KOPT-K1 (cell line): ENCODE results near the gene NBPF3.
"Not testable (repeated sequence)": the region's sequence is repeated elsewhere in the genome, so short reads cannot be mapped to it uniquely, and the experiment has no call there.

Experiments
- H3K27ac ChIP-seq: fragments of 200-600 bp; sonication (generic); 2 replicates; pipeline ENCODE4 v1.5.1; 2016; ENCODE audit warnings: antibody characterized with exemption, mild to moderate bottlenecking, low read depth, low read length; ENCODE audit not compliant: poor library complexity, severe bottlenecking
- H3K36me3 ChIP-seq: fragments of 200-600 bp; sonication (generic); 2 replicates; pipeline ENCODE4 v1.5.1; 2017; ENCODE audit warnings: antibody characterized with exemption, mild to moderate bottlenecking, low read length, moderate library complexity; ENCODE audit not compliant: insufficient read depth
- H3K9me3 ChIP-seq: fragments of 200-600 bp; sonication (generic); 2 replicates; pipeline ENCODE4 v1.5.1; 2017; ENCODE audit warnings: antibody characterized with exemption, low read length, mild to moderate bottlenecking; ENCODE audit not compliant: insufficient read depth, poor library complexity, severe bottlenecking

Gene NBPF3

GRCh38 chr1:21457654-21458053 is 17.7 kb downstream of the NBPF3 start:
- H3K27ac ChIP-seq = no peak overlapping the region
- H3K9me3 ChIP-seq = no peaks in the 10 kb centered on the region
- no peaks in the 10 kb centered on the region for H3K36me3 ChIP-seq

GRCh38 chr1:21465127-21465526 is 25.2 kb downstream of the NBPF3 start:
- not testable (repeated sequence) for H3K9me3 ChIP-seq, H3K27ac ChIP-seq, H3K36me3 ChIP-seq

GRCh38 chr1:21467946-21468345 is 28.0 kb downstream of the NBPF3 start:
- H3K9me3 ChIP-seq, H3K36me3 ChIP-seq, H3K27ac ChIP-seq: not testable (repeated sequence)

- Histone ChIP-seq H3K9me3 (no peaks in the 10 kb centered on the region), H3K36me3 (no peaks in the 10 kb centered on the region), H3K27ac (no peak overlapping the region)
These were observed 28.7 kb downstream of the NBPF3 start for GRCh38 chr1:21468599-21468998.

GRCh38 chr1:21469581-21469980 is 29.6 kb downstream of the NBPF3 start:
- no peak overlapping the region for H3K27ac ChIP-seq
- H3K36me3 ChIP-seq = no peaks in the 10 kb centered on the region
- H3K9me3 ChIP-seq = no peaks in the 10 kb centered on the region

- Histone ChIP-seq H3K9me3 (no peaks in the 10 kb centered on the region), H3K27ac (no peak overlapping the region), H3K36me3 (no peaks in the 10 kb centered on the region)
These were observed 32.9 kb downstream of the NBPF3 start for GRCh38 chr1:21472861-21473260.

- H3K36me3 ChIP-seq = no peaks in the 10 kb centered on the region
- no peak overlapping the region for H3K27ac ChIP-seq
- no peaks in the 10 kb centered on the region for H3K9me3 ChIP-seq
These were observed 38.4 kb downstream of the NBPF3 start for GRCh38 chr1:21478356-21478755.

- H3K27ac ChIP-seq, H3K36me3 ChIP-seq, H3K9me3 ChIP-seq: not testable (repeated sequence)
These were observed 43.9 kb downstream of the NBPF3 start for GRCh38 chr1:21483881-21484280.

GRCh38 chr1:21489146-21489545 is 49.2 kb downstream of the NBPF3 start:
- H3K36me3 ChIP-seq = no peaks in the 10 kb centered on the region
- H3K27ac ChIP-seq = no peak overlapping the region
- peaks cover 12% of the 10 kb centered on the region for H3K9me3 ChIP-seq

- peaks cover 12% of the 10 kb centered on the region for H3K9me3 ChIP-seq
- H3K36me3 ChIP-seq = no peaks in the 10 kb centered on the region
- no peak overlapping the region for H3K27ac ChIP-seq
These were observed 51.0 kb downstream of the NBPF3 start for GRCh38 chr1:21490774-21491487.

- H3K36me3 ChIP-seq = no peaks in the 10 kb centered on the region
- H3K9me3 ChIP-seq = peaks cover 12% of the 10 kb centered on the region
- H3K27ac ChIP-seq = no peak overlapping the region
These were observed 51.8 kb downstream of the NBPF3 start for GRCh38 chr1:21491488-21492355.

- Histone ChIP-seq H3K27ac (no peak overlapping the region), H3K9me3 (peaks cover 12% of the 10 kb centered on the region), H3K36me3 (no peaks in the 10 kb centered on the region)
These were observed 52.4 kb downstream of the NBPF3 start for GRCh38 chr1:21492356-21492625.

- no peak overlapping the region for H3K27ac ChIP-seq
- H3K9me3 ChIP-seq = peaks cover 12% of the 10 kb centered on the region
- no peaks in the 10 kb centered on the region for H3K36me3 ChIP-seq
These were observed 54.3 kb downstream of the NBPF3 start for GRCh38 chr1:21494196-21494595.

- Histone ChIP-seq H3K9me3 (peaks cover 8% of the 10 kb centered on the region), H3K36me3 (no peaks in the 10 kb centered on the region), H3K27ac (no peak overlapping the region)
These were observed 55.4 kb downstream of the NBPF3 start for GRCh38 chr1:21495225-21495820.

GRCh38 chr1:21496063-21496462 is 56.1 kb downstream of the NBPF3 start:
- Histone ChIP-seq H3K9me3 (peaks cover under 1% of the 10 kb centered on the region), H3K36me3 (no peaks in the 10 kb centered on the region), H3K27ac (no peak overlapping the region)
